Sigmoid colon (tissue), 4 donors: ENCODE data around the gene CHMP2A.

Source experiments
- EP300 ChIP-seq, 4 donors: sonication (generic); formaldehyde crosslinking; IDR thresholded peaks; one replicate each; pipeline ENCODE4 v1.6.1; 2017; ENCODE audit warnings: antibody characterized with exemption in 4 of 4
- POLR2A ChIP-seq, 2 donors: fragments of 450-650 bp; IDR thresholded peaks; one replicate each; pipeline ENCODE4 v1.6.1; 2016; ENCODE audit warnings: antibody characterized with exemption in 2 of 2, mild to moderate bottlenecking in 2 of 2, moderate library complexity in 2 of 2
- POLR2AphosphoS5 ChIP-seq, 4 donors: sonication (generic); formaldehyde crosslinking; IDR thresholded peaks; one replicate each; pipeline ENCODE4 v1.6.1; 2017; ENCODE audit warnings: antibody characterized with exemption in 4 of 4
- TF ChIP-seq, protein P1 (sequence below), 4 experiments: fragments of 450-650 bp in 3 of 4; fragments of 200-600 bp in 1 of 4; IDR thresholded peaks; one replicate each; pipeline ENCODE4 v1.5.1; 2016 to 2019; ENCODE audit warnings: antibody characterized with exemption in 4 of 4, mild to moderate bottlenecking in 3 of 4, moderate library complexity in 2 of 4

DNA sequence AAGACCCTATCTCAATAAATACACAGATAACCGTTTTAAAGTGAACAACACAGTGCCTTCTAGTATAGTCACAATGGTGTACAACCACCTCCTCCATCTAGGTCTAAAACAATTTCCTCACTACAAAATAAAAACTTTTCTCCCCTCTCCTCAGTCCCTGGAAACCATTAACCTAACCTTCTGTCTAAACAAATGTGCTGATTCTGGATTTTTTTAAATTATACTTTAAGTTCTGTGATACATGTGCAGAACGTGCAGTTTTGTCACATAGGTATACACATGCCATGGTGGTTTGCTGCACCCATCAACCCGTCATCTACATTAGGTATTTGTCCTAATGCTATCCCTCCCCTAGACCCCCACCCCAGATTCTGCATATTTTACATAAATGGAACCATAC is 25.5 kb downstream of the CHMP2A start:
- TF ChIP-seq, protein P1, sequence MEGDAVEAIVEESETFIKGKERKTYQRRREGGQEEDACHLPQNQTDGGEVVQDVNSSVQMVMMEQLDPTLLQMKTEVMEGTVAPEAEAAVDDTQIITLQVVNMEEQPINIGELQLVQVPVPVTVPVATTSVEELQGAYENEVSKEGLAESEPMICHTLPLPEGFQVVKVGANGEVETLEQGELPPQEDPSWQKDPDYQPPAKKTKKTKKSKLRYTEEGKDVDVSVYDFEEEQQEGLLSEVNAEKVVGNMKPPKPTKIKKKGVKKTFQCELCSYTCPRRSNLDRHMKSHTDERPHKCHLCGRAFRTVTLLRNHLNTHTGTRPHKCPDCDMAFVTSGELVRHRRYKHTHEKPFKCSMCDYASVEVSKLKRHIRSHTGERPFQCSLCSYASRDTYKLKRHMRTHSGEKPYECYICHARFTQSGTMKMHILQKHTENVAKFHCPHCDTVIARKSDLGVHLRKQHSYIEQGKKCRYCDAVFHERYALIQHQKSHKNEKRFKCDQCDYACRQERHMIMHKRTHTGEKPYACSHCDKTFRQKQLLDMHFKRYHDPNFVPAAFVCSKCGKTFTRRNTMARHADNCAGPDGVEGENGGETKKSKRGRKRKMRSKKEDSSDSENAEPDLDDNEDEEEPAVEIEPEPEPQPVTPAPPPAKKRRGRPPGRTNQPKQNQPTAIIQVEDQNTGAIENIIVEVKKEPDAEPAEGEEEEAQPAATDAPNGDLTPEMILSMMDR (IDR thresholded peaks at IDR 0.05), result no peak
- TF ChIP-seq EP300 (IDR thresholded peaks at IDR 0.05) (no peak), POLR2AphosphoS5 (IDR thresholded peaks at IDR 0.05) (no peak), POLR2A (IDR thresholded peaks at IDR 0.05) (no peak)
